22Rv1 (cell line): Measurements from ENCODE around the gene MYO15B.

Experiments
- H3K27ac ChIP-seq: fragments of 450-650 bp; 2 replicates; pipeline ENCODE4 v1.5.1; 2017
- ZFX ChIP-seq: fragments of 450-650 bp; IDR thresholded peaks from 2 replicates; pipeline ENCODE4 v1.6.1; 2017; ENCODE audit warnings: antibody characterized with exemption, borderline replicate concordance
- TF ChIP-seq, protein P1 (sequence below): fragments of 450-650 bp; IDR thresholded peaks from 2 replicates; pipeline ENCODE4 v1.5.1; 2017; ENCODE audit warnings: mild to moderate bottlenecking

MYO15B gene

DNA sequence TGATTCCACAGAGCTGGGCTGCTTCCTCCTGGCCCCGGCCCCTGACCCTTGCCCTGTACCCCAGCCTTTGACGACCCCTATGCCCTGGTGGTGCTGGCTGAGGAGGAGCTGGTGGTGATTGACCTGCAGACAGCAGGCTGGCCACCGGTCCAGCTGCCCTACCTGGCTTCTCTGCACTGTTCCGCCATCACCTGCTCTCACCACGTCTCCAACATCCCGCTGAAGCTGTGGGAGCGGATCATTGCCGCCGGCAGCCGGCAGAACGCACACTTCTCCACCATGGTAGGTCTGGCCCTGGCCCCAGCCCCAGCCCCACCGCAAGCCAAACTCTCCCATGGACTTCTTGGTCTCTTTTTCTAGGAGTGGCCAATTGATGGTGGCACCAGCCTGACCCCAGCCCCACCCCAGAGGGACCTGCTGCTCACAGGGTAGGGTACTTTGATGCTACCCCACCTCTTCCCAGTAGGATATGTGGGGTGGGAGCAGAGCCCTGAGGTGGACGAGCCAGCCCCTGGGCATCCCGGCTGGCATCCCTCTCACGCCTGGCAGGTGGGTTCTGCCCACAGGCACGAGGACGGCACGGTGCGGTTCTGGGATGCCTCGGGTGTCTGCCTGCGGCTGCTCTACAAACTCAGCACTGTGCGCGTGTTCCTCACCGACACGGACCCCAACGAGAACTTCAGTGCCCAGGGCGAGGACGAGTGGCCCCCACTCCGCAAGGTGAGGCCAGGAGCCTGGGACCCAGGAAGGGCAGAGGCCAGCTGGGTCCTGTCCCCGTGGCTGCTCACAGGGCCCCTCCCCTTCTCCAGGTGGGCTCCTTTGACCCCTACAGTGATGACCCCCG is 19.0 kb upstream of the MYO15B start:
- TF ChIP-seq, protein P1, sequence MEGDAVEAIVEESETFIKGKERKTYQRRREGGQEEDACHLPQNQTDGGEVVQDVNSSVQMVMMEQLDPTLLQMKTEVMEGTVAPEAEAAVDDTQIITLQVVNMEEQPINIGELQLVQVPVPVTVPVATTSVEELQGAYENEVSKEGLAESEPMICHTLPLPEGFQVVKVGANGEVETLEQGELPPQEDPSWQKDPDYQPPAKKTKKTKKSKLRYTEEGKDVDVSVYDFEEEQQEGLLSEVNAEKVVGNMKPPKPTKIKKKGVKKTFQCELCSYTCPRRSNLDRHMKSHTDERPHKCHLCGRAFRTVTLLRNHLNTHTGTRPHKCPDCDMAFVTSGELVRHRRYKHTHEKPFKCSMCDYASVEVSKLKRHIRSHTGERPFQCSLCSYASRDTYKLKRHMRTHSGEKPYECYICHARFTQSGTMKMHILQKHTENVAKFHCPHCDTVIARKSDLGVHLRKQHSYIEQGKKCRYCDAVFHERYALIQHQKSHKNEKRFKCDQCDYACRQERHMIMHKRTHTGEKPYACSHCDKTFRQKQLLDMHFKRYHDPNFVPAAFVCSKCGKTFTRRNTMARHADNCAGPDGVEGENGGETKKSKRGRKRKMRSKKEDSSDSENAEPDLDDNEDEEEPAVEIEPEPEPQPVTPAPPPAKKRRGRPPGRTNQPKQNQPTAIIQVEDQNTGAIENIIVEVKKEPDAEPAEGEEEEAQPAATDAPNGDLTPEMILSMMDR, result no peak
- TF ChIP-seq ZFX, result no peak
- H3K27ac ChIP-seq, result no peak overlapping the region

DNA sequence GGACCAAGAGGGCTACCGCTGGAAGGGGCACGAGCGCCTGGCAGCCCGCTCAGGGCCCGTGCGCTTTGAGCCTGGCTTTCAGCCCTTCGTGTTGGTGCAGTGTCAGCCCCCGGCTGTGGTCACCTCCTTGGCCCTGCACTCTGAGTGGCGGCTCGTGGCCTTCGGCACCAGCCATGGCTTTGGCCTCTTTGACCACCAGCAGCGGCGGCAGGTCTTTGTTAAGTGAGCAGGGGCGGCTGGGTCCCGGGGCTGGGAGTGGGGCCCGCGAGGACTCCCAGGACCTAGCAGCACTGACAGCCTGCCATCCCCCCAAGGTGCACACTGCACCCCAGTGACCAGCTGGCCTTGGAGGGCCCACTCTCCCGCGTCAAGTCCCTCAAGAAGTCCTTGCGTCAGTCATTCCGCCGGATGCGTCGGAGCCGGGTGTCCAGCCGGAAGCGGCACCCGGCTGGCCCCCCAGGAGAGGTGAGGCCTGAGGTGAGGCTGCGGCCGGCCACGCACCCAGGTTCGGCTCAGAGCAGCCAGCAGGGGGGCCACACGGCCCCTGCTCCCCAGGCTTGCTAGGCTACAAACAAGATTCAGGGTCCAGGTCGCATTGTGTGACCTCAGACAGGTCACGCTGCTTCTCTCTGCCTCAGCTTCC is 17.4 kb upstream of the MYO15B start:
- H3K27ac ChIP-seq, result no peak overlapping the region
- TF ChIP-seq ZFX, result no peak
- TF ChIP-seq, protein P1, result no peak

DNA sequence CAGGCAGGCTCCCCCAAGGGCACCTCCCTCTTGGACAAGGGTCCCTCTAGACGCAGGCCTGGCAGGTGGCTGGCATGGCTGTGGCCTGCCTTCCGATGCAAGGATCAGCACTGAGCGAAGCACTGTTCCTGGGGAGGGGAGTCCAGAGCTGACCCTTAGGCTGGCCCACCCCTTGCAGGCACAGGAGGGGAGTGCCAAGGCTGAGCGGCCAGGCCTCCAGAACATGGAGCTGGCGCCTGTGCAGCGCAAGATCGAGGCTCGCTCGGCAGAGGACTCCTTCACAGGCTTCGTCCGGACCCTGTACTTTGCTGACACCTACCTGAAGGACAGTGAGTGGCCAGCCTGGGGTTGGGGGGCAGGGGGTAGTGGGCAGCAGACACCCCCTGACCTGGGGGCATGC is 16.8 kb upstream of the MYO15B start:
- no peak overlapping the region for H3K27ac ChIP-seq
- no peak for TF ChIP-seq ZFX

DNA sequence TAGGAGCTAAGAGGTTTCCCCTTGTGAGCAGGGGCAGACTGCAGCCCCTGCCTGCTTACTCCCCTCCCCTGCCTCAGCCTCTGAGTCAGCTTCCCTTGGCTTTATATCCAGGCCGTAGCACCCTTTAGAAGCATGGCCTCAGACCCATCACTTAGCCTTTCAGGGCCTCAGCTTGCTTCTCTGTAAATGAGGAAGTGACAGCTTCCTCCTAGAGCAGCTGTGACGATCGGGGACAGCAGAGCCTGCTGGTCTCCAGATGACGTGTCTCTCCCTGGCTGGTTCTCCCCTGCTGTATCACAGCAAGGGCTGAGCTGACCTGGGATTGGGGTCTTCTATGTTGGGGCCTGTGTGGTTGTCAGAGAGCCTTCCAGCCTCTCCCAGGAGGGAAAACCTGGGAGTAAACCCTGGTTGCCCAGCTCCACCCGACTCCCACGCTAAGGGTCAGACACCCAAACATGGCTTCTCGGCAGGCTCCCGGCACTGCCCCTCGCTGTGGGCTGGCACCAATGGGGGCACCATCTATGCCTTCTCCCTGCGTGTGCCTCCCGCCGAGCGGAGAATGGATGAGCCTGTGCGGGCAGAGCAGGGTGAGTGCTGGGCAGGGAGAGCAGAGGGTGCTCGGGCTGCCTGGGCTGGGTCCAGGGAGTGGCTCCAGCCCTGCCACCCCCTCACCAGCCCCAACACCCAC is 16.3 kb upstream of the MYO15B start:
- H3K27ac ChIP-seq, result no peak overlapping the region
- TF ChIP-seq, protein P1, result no peak
- TF ChIP-seq ZFX, result no peak

DNA sequence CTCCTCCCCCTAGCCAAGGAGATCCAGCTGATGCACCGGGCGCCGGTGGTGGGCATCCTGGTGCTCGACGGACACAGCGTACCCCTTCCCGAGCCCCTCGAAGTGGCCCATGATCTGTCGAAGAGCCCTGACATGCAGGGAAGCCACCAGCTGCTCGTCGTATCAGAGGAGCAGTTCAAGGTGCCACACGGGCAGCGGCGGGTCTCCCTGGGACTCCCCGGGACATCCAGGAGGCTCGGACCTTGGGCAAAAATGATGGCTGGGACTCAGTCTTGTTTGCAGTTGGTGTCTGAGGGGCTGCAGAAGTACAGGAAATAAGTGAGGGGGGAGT is 15.8 kb upstream of the MYO15B start:
- H3K27ac ChIP-seq, result no peak overlapping the region
- TF ChIP-seq, protein P1, result no peak
- TF ChIP-seq ZFX, result no peak

DNA sequence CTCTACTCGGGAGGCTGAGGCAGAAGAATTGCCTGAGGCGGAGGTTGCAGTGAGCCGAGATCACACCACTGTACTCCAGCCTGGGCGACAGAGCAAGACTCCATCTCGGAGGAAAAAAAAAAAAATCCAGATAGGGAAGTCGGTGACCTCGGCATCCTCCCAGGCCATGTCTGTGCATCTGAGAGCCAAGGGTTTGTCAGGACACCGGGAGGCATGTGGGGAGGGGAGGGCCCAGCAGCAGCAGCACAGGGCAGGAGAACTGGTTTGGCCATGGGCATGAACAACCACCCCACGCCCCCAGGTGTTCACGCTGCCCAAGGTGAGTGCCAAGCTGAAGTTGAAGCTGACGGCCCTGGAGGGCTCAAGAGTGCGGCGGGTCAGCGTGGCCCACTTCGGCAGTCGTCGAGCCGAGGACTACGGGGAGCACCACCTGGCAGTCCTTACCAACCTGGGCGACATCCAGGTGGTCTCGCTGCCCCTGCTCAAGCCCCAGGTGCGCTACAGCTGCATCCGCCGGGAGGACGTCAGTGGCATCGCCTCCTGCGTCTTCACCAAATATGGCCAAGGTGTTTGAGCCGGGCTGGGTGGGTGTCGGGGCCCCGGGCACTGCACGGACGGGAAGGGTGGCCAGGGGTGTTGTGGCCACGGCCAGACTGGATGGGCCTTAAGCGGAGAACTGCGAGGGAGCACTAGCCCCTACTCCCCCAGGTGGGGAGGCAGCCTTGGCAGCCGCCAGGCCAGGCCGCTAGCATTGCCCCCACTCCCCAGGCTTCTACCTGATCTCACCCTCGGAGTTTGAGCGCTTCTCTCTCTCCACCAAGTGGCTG is 14.7 kb upstream of the MYO15B start:
- TF ChIP-seq, protein P1, result no peak
- no peak overlapping the region for H3K27ac ChIP-seq

DNA sequence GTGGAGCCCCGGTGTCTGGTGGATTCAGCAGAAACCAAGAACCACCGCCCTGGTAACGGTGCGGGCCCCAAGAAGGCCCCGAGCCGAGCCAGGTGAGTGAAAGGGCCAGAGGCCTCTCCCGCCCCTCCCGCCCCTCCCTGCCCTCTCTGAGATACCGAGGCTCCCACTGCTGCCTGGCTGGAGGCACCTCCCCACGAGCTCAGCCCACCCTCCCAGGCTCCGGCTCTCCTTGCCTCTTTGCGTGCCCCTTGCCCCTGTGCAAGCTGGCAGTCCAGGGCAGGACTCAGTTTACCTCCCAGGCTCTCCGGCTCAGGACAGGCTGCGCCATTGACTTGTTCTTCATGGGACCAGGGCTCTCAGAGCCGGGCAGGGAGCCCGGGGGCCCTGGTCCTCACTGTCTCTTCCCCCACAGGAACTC is 14.1 kb upstream of the MYO15B start:
- no peak overlapping the region for H3K27ac ChIP-seq
- TF ChIP-seq ZFX, result no peak
- TF ChIP-seq, protein P1, result no peak
